SK-N-MC (cell line): ENCODE results near the gene CHMP4A.

Experiments used
- DNase-seq: peaks from one replicate; pipeline ENCODE4 v3.0.0-alpha.2; 2011; ENCODE audit warnings: low read depth, low spot score
- H3K27ac ChIP-seq: fragments of 200-600 bp; sonication (generic); 2 replicates; pipeline ENCODE4 v1.5.1; 2016; ENCODE audit warnings: mixed run types
- H3K36me3 ChIP-seq: fragments of 200-600 bp; sonication (generic); 2 replicates; pipeline ENCODE4 v1.6.1; 2017; ENCODE audit warnings: antibody characterized with exemption, low read length, mixed read lengths; ENCODE audit not compliant: insufficient read depth
- H3K4me3 ChIP-seq: fragments of 200-600 bp; sonication (generic); 2 replicates; pipeline ENCODE4 v1.5.1; 2016
- H3K9ac ChIP-seq: fragments of 200-600 bp; sonication (generic); 2 replicates; pipeline ENCODE4 v1.8.0; 2017; ENCODE audit warnings: mixed run types, mixed read lengths; ENCODE audit not compliant: insufficient read length
- H3K9me3 ChIP-seq: fragments of 200-600 bp; sonication (generic); 2 replicates; pipeline ENCODE4 v1.6.1; 2017; ENCODE audit warnings: low read depth, mild to moderate bottlenecking, antibody characterized with exemption, low read length, moderate library complexity, mixed read lengths
- EZH2 ChIP-seq: fragments of 200-600 bp; sonication (generic); IDR thresholded peaks from one replicate; pipeline ENCODE4 v1.6.1; 2017; ENCODE audit warnings: antibody characterized with exemption
- FOXP2 ChIP-seq: optimal IDR thresholded peaks from 2 replicates; pipeline ENCODE3; 2011; ENCODE audit warnings: mild to moderate bottlenecking, moderate library complexity; ENCODE audit not compliant: insufficient read depth; ENCODE audit errors: extremely low read length, control extremely low read depth
- POLR2AphosphoS5 ChIP-seq: IDR thresholded peaks from 2 replicates; pipeline ENCODE4 v1.6.1; 2012; ENCODE audit warnings: mild to moderate bottlenecking, low read depth, low read length, borderline replicate concordance

Gene CHMP4A

DNA sequence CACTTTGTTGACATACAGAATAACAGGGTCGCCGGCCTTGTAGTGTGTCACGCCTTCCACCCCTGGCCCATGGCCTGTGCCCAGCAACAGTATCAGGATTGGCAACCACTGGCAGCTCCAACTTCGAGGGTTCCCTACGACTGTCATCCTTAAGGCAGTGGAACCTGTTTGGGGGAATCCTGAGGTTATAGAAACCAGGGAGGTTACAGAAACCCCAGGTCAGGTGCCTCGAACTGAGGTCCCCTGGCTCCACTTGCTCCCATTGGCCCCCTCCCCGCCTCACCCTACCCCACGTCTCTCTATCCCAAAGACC, 18.5 kb downstream of the CHMP4A start:
- peak overlapping the region; percentile 96 for H3K4me3 ChIP-seq
- H3K9me3 ChIP-seq: no peaks in the 10 kb centered on the region
- peak overlapping the region; percentile 93 for H3K9ac ChIP-seq
- no peak for DNase-seq
- TF ChIP-seq FOXP2 (no peak), POLR2AphosphoS5 (no peak), EZH2 (no peak)
- H3K27ac ChIP-seq: peak overlapping the region; percentile 96; the same call in 1 of the 2 replicates
- peaks cover 16% of the 10 kb centered on the region for H3K36me3 ChIP-seq

DNA sequence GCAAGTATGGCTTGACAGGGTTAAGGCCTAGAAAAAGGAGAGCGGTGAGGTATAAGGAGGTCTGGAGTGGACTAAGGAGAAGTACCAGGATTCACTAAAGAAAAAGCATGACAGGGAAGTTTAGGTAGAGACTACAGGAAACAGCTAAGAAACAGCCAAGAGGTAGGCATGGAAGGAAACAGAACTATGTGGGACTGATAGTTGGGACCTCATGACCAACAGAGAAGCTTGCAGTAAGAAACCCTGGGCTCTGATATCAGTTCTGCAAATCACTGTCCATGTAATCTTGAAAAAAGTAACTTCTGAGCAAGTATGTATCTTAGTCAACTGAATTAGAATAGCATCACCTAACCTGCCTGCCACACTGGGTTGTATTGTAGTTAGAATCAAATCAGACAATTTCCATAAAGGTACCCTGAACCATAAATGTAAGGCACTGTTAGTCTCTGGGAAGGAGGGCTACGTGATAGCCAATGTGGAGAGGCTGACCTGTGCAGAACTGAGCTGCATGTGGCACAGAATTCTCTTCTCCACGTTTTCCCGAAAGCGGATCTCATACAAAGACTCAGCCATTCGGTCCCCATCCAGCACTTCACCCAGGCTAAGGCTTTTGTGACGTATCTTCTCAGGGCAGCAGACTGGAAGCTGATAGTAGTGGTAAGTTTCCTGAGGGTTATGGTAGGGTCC, 19.0 kb downstream of the CHMP4A start:
- H3K27ac ChIP-seq: 0 out of 2 replicates have a peak overlapping the region, but pooled peaks have one; percentile 96
- no peaks in the 10 kb centered on the region for H3K9me3 ChIP-seq
- peak overlapping the region; percentile 93 for H3K9ac ChIP-seq
- peak overlapping the region; percentile 96 for H3K4me3 ChIP-seq
- H3K36me3 ChIP-seq: peaks cover 16% of the 10 kb centered on the region
- no peak for DNase-seq
- no peak for TF ChIP-seq FOXP2
- TF ChIP-seq POLR2AphosphoS5: no peak
- TF ChIP-seq EZH2: no peak

DNA sequence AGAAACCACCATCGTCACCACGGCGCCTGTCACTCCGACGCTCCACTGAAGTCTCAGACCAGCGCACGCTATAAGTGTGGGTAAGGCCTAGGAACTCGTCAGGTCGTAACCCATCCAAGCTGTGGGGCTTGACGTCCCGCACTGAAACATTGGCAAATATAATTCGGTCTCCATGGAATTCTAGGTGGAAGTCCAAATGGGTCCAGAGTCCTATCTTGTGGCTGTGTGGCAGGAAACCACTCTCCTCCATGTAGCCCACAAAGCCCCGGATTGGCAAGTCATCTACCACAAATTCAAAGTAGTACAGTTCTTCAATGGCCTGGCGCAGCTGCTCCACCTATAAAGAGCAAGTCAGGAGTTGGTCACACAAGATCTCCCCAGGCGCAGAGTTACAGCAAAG, 20.4 kb downstream of the CHMP4A start:
- DNase-seq: no peak
- no peak overlapping the region for H3K27ac ChIP-seq
- no peak for TF ChIP-seq FOXP2
- no peak overlapping the region for H3K4me3 ChIP-seq
- H3K36me3 ChIP-seq: peaks cover 16% of the 10 kb centered on the region
- H3K9me3 ChIP-seq: no peaks in the 10 kb centered on the region
- H3K9ac ChIP-seq: no peak overlapping the region

DNA sequence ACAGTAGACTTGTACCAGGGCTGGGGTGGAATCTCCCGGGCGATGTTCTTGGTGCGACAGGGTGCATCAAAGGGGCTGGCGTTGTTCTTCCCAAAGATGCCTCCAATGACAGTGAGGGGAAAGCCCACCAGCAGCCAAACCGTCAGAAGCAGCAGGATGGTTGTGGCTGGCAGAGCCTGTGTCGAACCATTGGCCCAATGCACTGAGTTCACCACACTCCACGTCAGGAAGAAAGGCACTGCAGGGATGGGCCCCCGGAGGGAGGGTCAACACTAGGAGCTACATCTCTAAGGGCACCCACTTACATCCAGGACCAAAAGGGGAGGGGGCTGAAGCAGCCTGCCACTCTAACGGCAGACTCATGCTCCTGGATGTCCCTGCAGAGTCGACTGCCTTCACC, 22.9 kb downstream of the CHMP4A start:
- H3K9me3 ChIP-seq: no peaks in the 10 kb centered on the region
- H3K36me3 ChIP-seq: peaks cover 34% of the 10 kb centered on the region
- H3K27ac ChIP-seq: no peak overlapping the region
- DNase-seq: no peak
- TF ChIP-seq POLR2AphosphoS5 (no peak), FOXP2 (no peak), EZH2 (no peak)
- H3K4me3 ChIP-seq: no peak overlapping the region
- H3K9ac ChIP-seq: no peak overlapping the region

DNA sequence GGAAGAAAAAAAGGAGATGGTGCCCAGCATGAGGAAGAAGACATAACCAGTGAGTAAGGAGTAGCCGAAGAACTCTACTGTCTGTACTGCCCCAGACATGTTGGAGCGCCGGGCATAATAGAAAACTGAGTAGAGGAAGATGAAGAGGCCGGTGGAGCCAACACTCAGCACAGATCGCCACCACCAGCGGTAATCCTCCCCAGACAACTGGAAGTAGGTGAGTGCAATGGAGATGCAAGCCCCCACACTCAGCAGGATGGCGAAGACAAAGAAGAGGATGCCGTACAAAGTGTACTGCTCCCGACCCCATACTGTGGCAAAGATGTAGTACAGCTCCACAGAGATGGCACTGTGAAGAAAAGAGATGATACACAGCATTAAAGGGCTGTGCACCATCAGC, 23.8 kb downstream of the CHMP4A start:
- Histone ChIP-seq H3K9me3 (no peaks in the 10 kb centered on the region), H3K4me3 (peak overlapping the region; percentile 86), H3K36me3 (peaks cover 42% of the 10 kb centered on the region), H3K27ac (peak overlapping the region; percentile 80), H3K9ac (peak overlapping the region; percentile 81)
- no peak for TF ChIP-seq POLR2AphosphoS5
- DNase-seq: no peak

DNA sequence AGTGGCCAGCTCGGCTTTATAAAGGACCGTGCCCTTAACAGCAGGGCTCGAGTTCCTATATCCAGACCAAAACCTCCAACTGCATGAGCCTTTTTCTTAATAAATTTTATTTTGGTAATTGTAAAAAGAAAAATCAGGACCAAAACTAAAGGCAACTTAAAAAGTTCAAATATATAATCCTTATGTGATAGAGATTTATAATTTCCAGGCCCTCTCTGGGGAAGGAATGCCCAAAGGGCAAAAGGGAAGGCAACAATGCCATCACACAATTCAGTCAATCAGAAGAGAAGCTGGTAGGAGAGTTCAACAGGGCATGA, 24.3 kb downstream of the CHMP4A start:
- Histone ChIP-seq H3K9me3 (no peaks in the 10 kb centered on the region), H3K9ac (peak overlapping the region; percentile 81), H3K4me3 (peak overlapping the region; percentile 86), H3K27ac (peak overlapping the region; percentile 80), H3K36me3 (peaks cover 44% of the 10 kb centered on the region)
- no peak for DNase-seq
- TF ChIP-seq FOXP2 (no peak), EZH2 (no peak), POLR2AphosphoS5 (no peak)

DNA sequence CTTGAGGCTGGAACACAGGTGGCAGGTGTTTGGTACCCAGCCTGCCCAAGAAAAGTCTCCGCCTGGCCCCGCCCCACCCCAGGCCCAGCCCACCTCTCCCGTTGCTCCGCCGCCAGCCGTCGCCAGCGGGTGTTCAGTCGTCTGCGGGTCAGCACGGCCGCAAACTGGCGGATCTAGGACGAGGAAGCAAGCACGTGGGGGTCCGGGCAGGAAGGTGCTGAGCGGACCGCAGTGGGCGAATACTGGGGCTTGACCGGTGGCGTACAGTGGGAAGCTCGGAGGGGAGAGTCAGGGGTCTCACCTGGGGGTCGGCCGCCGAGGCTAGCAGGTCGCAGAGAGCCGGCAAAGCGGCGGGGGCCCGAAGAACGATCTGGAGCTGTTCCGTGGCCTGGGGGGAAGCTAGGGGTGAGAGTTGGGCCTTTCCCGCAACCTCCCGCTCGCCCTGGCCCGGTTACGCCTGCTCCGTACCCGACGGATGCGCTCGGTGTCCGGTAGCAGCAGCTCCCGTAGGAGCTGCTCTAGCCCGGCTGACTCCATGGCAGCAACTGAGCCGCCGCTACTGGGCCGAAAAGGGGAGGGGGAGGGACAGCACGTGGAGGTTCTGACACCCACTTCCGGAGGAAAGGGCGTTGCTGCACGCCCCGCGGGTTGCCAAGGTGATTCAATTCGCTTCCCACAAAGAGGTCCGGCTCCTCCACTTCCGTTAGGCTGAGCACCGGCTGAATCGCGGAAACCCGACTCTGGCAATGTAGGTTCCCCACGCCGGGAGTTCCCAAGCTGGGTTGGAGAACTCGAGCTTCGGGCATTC, 24.8 kb downstream of the CHMP4A start, which contains the start of gene IPO4:
IPO4 (minus strand) TSS at position 566 of the 808 bp plus-strand sequence; CDS start at position 537, 29 bp downstream.
- H3K27ac ChIP-seq: peak within 1 kb of the TSS; percentile 80
- DNase-seq: peak; percentile 91
- H3K9ac ChIP-seq: peak within 1 kb of the TSS; percentile 81
- H3K36me3 ChIP-seq: peaks cover 48% of the 10 kb centered on the region
- peak within 1 kb of the TSS; percentile 86 for H3K4me3 ChIP-seq
- no peaks in the 10 kb centered on the region for H3K9me3 ChIP-seq
- TF ChIP-seq FOXP2 (peak; percentile 87), POLR2AphosphoS5 (peak; percentile 92), EZH2 (no peak)

DNA sequence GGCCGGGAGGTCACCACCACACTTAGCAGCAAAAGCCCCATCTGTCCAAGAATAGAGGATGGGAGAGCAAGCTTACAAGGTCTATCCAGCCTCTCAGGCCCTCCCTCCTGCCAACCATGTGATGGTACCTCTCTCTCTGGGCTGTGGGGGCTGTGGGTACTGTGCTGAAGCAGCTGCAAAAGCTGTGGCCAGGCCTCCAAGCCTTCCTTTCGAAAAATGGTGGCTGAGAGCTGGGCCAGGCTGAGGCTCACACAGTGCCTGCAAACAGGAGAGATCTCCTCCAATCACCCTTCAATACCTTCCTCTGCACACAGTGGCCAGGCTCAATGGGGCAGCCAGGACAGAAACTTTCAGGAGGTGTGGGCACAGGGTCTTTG, 25.8 kb downstream of the CHMP4A start:
- peak overlapping the region; percentile 86 for H3K4me3 ChIP-seq
- no peaks in the 10 kb centered on the region for H3K9me3 ChIP-seq
- H3K9ac ChIP-seq: peak overlapping the region; percentile 80
- no peak for DNase-seq
- no peak overlapping the region for H3K27ac ChIP-seq
- TF ChIP-seq EZH2: no peak
- TF ChIP-seq POLR2AphosphoS5: no peak
- no peak for TF ChIP-seq FOXP2
- peaks cover 53% of the 10 kb centered on the region for H3K36me3 ChIP-seq
